Measurements from ENCODE around the gene ACTL6B.
"Not testable (repeated sequence)": the region's sequence is repeated elsewhere in the genome, so short reads cannot be mapped to it uniquely, and the experiment has no call there.

The ACTL6B gene

DNA sequence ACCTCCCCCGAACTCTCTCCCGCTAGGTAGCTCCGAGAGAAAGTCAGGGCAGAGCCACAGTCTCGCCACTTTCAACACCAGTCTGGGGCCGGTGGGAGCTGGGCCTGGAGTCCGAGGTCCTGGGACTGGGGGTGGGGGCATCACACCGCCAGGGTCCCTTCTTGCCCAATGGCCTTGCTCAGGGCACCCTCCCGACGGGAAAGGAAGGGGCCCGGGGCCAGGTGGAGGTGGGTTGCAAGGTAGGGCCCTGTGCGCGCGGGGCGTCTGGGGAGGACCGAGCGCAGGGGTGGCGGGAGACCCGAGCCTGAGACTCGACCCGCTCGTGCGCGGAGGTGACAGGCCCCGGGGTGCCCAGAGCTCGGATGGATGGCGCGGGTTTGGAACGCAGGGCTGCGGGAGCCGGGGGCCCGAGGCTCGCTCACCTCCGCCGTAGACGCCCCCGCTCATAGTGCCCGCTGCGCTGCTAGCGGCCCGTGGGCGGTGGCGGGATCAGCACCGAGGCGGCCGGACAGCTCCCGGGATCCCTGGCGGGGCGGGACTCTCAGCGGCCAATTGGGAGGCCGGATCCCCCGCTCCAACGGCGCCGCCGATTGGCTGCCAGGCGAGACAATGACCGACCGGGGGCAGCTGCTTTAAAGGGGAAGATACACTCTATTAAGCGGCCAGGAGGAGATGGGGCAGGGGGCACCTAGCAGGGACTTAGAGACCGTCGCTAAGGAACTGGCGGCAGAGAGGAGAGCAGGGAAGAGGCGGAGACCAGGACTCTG, at the start of gene ACTL6B:
Gene ACTL6B, minus strand, starts transcription at position 541 of the 767 bp plus-strand sequence. Its CDS starts 94 bp downstream, at position 447.
- H3K9me3 ChIP-seq (ENCODE audit: control insufficient read depth, insufficient read depth, low read length) = no peaks in the 10 kb centered on the region
- H3K4me1 ChIP-seq (ENCODE audit: control insufficient read depth, insufficient read depth, low read length) = no peaks in the 10 kb centered on the region
- peak within 1 kb of the TSS; percentile 50 for H3K4me3 ChIP-seq (ENCODE audit: low read depth, low read length)
- H3K9ac ChIP-seq (ENCODE audit: low read depth, low read length) = no peak within 1 kb of the TSS
- H3K27ac ChIP-seq (ENCODE audit: low read depth, low read length) = no peak within 1 kb of the TSS
- H3K27me3 ChIP-seq (ENCODE audit: control insufficient read depth, insufficient read depth, low read length) = peaks cover 29% of the 10 kb centered on the region
- H3K36me3 ChIP-seq (ENCODE audit: control insufficient read depth, insufficient read depth, low read length) = no peaks in the 10 kb centered on the region

DNA sequence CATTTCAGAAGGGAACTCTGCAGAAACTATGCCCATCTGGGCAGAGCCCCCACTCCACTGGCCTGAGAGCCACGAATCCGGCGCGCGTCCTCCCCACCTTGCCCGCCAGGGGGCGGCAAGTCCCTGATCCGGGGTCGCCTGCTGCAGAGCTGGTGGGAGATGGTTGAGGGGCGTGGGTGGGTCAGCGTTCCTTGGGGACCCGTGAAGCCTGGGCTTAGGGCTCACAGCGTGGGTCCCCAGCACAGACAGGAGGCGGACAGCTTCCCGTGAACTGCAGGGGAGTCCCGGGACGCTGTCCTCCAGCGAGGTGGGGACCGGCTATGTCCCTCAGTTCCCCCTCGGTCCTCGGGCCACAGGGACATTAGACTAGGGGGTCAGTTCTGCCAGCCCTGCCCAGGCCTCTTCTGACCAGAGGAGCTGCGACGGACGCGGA, 49.1 kb upstream of the ACTL6B start:
- Histone ChIP-seq H3K27me3 (ENCODE audit: control insufficient read depth, insufficient read depth, low read length) (no peaks in the 10 kb centered on the region), H3K4me1 (ENCODE audit: control insufficient read depth, insufficient read depth, low read length) (peaks cover 5% of the 10 kb centered on the region; the same call in 1 of the 2 replicates), H3K36me3 (ENCODE audit: control insufficient read depth, insufficient read depth, low read length) (peaks cover 21% of the 10 kb centered on the region), H3K4me3 (ENCODE audit: low read depth, low read length) (peak overlapping the region; percentile 78), H3K9ac (ENCODE audit: low read depth, low read length) (peak overlapping the region; percentile 76), H3K27ac (ENCODE audit: low read depth, low read length) (peak overlapping the region; percentile 93), H3K9me3 (ENCODE audit: control insufficient read depth, insufficient read depth, low read length) (no peaks in the 10 kb centered on the region)

DNA sequence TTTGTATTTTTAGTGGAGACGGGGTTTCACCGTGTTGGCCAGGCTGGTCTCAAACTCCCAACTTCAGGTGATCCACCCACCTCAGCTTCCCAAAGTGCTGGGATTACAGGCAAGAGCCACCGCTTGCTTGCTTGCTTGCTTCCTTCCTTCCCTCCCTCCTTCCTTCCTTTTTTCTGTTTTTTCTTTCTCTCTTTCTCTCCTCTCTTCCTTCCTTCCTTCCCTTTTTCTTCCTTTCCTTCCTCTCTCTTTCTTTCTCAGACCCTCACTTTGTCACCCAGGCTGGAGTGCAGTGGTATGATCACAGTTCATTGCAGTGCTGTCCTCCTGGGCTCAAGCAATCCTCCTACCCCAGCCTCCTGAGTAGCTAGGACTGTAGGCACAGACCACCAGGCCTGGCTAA, 44.8 kb upstream of the ACTL6B start:
- not testable (repeated sequence) for H3K9ac ChIP-seq (ENCODE audit: low read depth, low read length); H3K4me1 ChIP-seq (ENCODE audit: control insufficient read depth, insufficient read depth, low read length); H3K27ac ChIP-seq (ENCODE audit: low read depth, low read length); H3K36me3 ChIP-seq (ENCODE audit: control insufficient read depth, insufficient read depth, low read length); H3K4me3 ChIP-seq (ENCODE audit: low read depth, low read length); H3K9me3 ChIP-seq (ENCODE audit: control insufficient read depth, insufficient read depth, low read length); H3K27me3 ChIP-seq (ENCODE audit: control insufficient read depth, insufficient read depth, low read length)

DNA sequence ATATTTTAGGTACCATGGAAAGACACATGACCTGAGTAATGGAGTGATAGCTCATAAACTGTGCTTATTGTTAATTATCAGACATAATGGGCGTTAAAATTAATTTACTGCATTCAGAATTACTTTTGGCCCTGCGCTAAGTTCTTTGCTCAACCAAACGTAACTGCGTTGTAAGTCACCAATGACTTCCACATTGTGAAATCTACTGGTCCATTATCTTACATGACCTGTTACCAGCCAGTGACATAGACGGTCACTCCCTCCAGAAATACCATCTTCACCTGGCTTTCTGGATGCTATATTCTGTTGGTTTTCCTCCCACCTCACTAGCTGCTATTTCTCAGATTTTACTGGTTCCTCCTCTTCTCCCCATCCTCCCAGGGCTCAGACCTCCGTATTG, 42.8 kb upstream of the ACTL6B start:
- no peaks in the 10 kb centered on the region for H3K9me3 ChIP-seq (ENCODE audit: control insufficient read depth, insufficient read depth, low read length)
- no peaks in the 10 kb centered on the region for H3K27me3 ChIP-seq (ENCODE audit: control insufficient read depth, insufficient read depth, low read length)
- H3K4me1 ChIP-seq (ENCODE audit: control insufficient read depth, insufficient read depth, low read length) = peaks cover 4% of the 10 kb centered on the region; the same call in 1 of the 2 replicates
- H3K4me3 ChIP-seq (ENCODE audit: low read depth, low read length) = no peak overlapping the region
- H3K36me3 ChIP-seq (ENCODE audit: control insufficient read depth, insufficient read depth, low read length) = no peaks in the 10 kb centered on the region
- no peak overlapping the region for H3K9ac ChIP-seq (ENCODE audit: low read depth, low read length)
- no peak overlapping the region for H3K27ac ChIP-seq (ENCODE audit: low read depth, low read length)

GRCh38 chr7:100696123-100696521, 39.9 kb upstream of the ACTL6B start:
- Histone ChIP-seq H3K4me3 (ENCODE audit: low read depth, low read length) (peak overlapping the region; percentile 53), H3K9ac (ENCODE audit: low read depth, low read length) (peak overlapping the region; percentile 83), H3K27ac (ENCODE audit: low read depth, low read length) (peak overlapping the region; percentile 94)

GRCh38 chr7:100694098-100694745, 38.0 kb upstream of the ACTL6B start, which contains the start of gene GIGYF1:
TSS of gene GIGYF1 (minus strand) at chr7:100694250. CDS start at chr7:100688238, 6,012 bp downstream.
- Histone ChIP-seq H3K4me3 (ENCODE audit: low read depth, low read length) (peak within 1 kb of the TSS; percentile 94), H3K9me3 (ENCODE audit: control insufficient read depth, insufficient read depth, low read length) (no peaks in the 10 kb centered on the region), H3K9ac (ENCODE audit: low read depth, low read length) (peak within 1 kb of the TSS; percentile 91), H3K27ac (ENCODE audit: low read depth, low read length) (peak within 1 kb of the TSS; percentile 94), H3K36me3 (ENCODE audit: control insufficient read depth, insufficient read depth, low read length) (peaks cover 19% of the 10 kb centered on the region), H3K27me3 (ENCODE audit: control insufficient read depth, insufficient read depth, low read length) (no peaks in the 10 kb centered on the region), H3K4me1 (ENCODE audit: control insufficient read depth, insufficient read depth, low read length) (peaks cover 23% of the 10 kb centered on the region)

More at GRCh38 chr7:100696123-100696521, 39.9 kb upstream of the ACTL6B start:
- Histone ChIP-seq H3K27me3 (ENCODE audit: control insufficient read depth, insufficient read depth, low read length) (no peaks in the 10 kb centered on the region), H3K4me1 (ENCODE audit: control insufficient read depth, insufficient read depth, low read length) (peaks cover 19% of the 10 kb centered on the region), H3K9me3 (ENCODE audit: control insufficient read depth, insufficient read depth, low read length) (no peaks in the 10 kb centered on the region), H3K36me3 (ENCODE audit: control insufficient read depth, insufficient read depth, low read length) (peaks cover 4% of the 10 kb centered on the region)

GRCh38 chr7:100693312-100694097, 37.3 kb upstream of the ACTL6B start:
- H3K4me1 ChIP-seq (ENCODE audit: control insufficient read depth, insufficient read depth, low read length) = peaks cover 23% of the 10 kb centered on the region
- H3K9ac ChIP-seq (ENCODE audit: low read depth, low read length) = peak overlapping the region; percentile 91
- H3K4me3 ChIP-seq (ENCODE audit: low read depth, low read length) = peak overlapping the region; percentile 94
- no peaks in the 10 kb centered on the region for H3K9me3 ChIP-seq (ENCODE audit: control insufficient read depth, insufficient read depth, low read length)
- no peaks in the 10 kb centered on the region for H3K27me3 ChIP-seq (ENCODE audit: control insufficient read depth, insufficient read depth, low read length)
- peak overlapping the region; percentile 82 for H3K27ac ChIP-seq (ENCODE audit: low read depth, low read length)
- H3K36me3 ChIP-seq (ENCODE audit: control insufficient read depth, insufficient read depth, low read length) = peaks cover 27% of the 10 kb centered on the region

DNA sequence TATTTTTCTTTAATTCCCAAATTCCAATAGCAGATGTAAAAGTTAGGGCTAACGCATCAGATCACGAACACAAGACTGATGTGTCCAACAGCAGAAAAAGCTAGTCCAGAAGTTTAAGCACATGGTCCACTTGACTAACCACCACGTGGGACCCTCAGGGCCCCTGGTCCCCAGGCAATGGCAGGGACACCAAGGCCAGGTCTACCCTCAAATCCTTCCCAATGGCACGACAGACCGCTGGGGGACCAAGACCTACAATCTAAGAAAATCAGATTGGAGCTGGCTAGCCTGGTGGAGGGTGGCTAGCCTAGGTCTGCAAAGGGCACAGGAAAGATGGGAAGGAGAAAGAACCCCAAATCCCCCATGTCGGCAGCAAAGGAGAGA, 36.3 kb upstream of the ACTL6B start:
- H3K36me3 ChIP-seq (ENCODE audit: control insufficient read depth, insufficient read depth, low read length) = peaks cover 36% of the 10 kb centered on the region
- H3K27ac ChIP-seq (ENCODE audit: low read depth, low read length) = no peak overlapping the region
- H3K9ac ChIP-seq (ENCODE audit: low read depth, low read length) = peak overlapping the region; percentile 91

DNA sequence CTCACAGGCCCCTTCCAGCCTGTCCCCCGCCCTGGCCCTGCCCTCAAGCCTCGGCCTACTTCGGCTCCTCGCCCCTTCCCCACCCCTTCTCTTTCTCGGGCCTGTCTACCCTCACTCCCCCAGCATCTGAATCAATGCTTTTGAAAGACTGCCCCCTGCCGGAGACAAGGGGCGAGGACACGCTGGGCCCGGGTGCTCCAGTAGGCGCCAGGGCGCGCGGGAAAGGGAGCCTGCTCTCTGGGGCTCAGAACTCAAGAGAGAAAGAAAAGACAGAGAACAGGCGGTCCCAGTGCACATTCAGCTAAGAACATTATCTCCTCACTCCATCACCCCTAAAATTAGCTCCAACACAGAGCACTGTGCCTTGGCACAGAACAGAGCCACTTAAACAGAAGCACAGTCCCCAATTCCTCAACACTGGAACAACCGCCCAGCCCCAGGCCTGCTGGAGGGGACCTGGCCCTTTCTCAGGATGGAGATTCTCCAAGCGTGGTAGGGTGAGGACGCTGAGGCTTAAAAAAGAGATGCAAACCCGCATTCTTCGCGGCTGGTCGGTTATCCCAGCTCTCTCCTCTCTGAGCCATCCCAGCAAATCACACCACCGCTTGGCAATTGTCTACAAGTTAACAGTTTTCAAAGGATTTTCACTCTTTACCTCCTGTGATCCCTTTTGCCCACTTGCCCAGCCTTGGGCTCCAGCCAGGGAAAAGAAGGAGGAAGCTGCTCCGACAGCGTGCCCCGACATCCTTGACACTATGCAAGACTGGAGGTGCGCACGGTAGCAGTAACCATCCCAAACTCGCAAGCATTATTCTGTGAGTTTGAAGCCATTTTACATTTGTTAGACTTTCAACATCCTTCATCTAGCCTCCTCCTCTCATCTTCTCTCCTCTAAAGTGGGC, 35.7 kb upstream of the ACTL6B start:
- peak overlapping the region; percentile 66 for H3K27ac ChIP-seq (ENCODE audit: low read depth, low read length)
- no peaks in the 10 kb centered on the region for H3K27me3 ChIP-seq (ENCODE audit: control insufficient read depth, insufficient read depth, low read length)
- H3K9me3 ChIP-seq (ENCODE audit: control insufficient read depth, insufficient read depth, low read length) = no peaks in the 10 kb centered on the region
- H3K4me1 ChIP-seq (ENCODE audit: control insufficient read depth, insufficient read depth, low read length) = peaks cover 23% of the 10 kb centered on the region
- peaks cover 42% of the 10 kb centered on the region for H3K36me3 ChIP-seq (ENCODE audit: control insufficient read depth, insufficient read depth, low read length)
- peak overlapping the region; percentile 94 for H3K4me3 ChIP-seq (ENCODE audit: low read depth, low read length)
- H3K9ac ChIP-seq (ENCODE audit: low read depth, low read length) = peak overlapping the region; percentile 27; the same call in 1 of the 2 replicates

More for the DNA sequence above, 36.3 kb upstream of the ACTL6B start:
- Histone ChIP-seq H3K4me1 (ENCODE audit: control insufficient read depth, insufficient read depth, low read length) (peaks cover 23% of the 10 kb centered on the region), H3K27me3 (ENCODE audit: control insufficient read depth, insufficient read depth, low read length) (no peaks in the 10 kb centered on the region), H3K4me3 (ENCODE audit: low read depth, low read length) (peak overlapping the region; percentile 94), H3K9me3 (ENCODE audit: control insufficient read depth, insufficient read depth, low read length) (no peaks in the 10 kb centered on the region)

Data from HUES48 (cell line).